Right lobe of liver (tissue), 6 donors: ENCODE results near the gene PCNT. TPM values are rescaled to one million over a fixed set of nuclear protein-coding genes. Genes with fewer than 3 reads are reported as not detected.

Experiments used
- ATAC-seq, 4 donors: fragments of 200-7000 bp; cut with Tn5 transposase; one replicate each; pipeline ENCODE4 v1.9.1; 2020; ENCODE audit warnings: mild to moderate bottlenecking in 4 of 4, moderate library complexity in 4 of 4
- DNase-seq, 3 donors: peaks; one replicate each; pipeline ENCODE4 v3.0.0-alpha.2; 2020
- H3K27ac ChIP-seq, 3 donors: fragments of 200-600 bp; one replicate each; pipeline ENCODE4 v1.8.0; 2022
- H3K27me3 ChIP-seq, 2 donors: fragments of 200-600 bp; one replicate each; pipeline ENCODE4 v1.8.0; 2022
- H3K36me3 ChIP-seq, 4 donors: fragments of 200-600 bp; sonication (generic) in 1 of 4; one replicate each; pipeline versions ENCODE4 v1.5.1 to v1.8.0; 2017 to 2022; ENCODE audit warnings: control low read depth in 1 of 4
- H3K4me1 ChIP-seq, 4 donors: fragments of 200-600 bp; sonication (generic) in 1 of 4; one replicate each; pipeline versions ENCODE4 v1.5.1 to v1.8.0; 2017 to 2022; ENCODE audit warnings: control low read depth in 1 of 4
- H3K4me3 ChIP-seq, 3 donors: fragments of 200-600 bp; one replicate each; pipeline ENCODE4 v1.8.0; 2022
- H3K9me3 ChIP-seq, 4 donors: fragments of 200-600 bp; sonication (generic) in 1 of 4; one replicate each; pipeline versions ENCODE4 v1.5.1 to v1.8.0; 2017 to 2022; ENCODE audit warnings: control low read depth in 1 of 4
- POLR2A ChIP-seq: fragments of 450-650 bp; IDR thresholded peaks from one replicate; pipeline ENCODE4 v1.6.1; 2017; ENCODE audit warnings: antibody characterized with exemption, mild to moderate bottlenecking
- WGBS: methylation state at CpG from one replicate; pipeline ENCODE4 v1.1.6; 2018; ENCODE audit warnings: low coverage, low lambda C conversion rate; ENCODE audit not compliant: insufficient coverage; ENCODE audit errors: missing lambda C conversion rate; 5-methylcytosine and 5-hydroxymethylcytosine counted together
- intact Hi-C, 2 donors: fragments of 100-400 bp; cut with DNase I; formaldehyde crosslinking; loops; one replicate each; pipeline versions ENCODE4 v1.11.2 to v1.14.1; 2022
- total RNA-seq, 6 experiments: library from RNA; depleted of rRNA in 2 of 6; stranded (reverse); fragments of >200 nt in 2 of 6; fragmentation: NEBNext Ultra II Directional in 3 of 6; extraction: Animal tissue kit (Norgen Biotek cat#: 25700) in 3 of 6; gene quantifications; one replicate each; pipeline versions ENCODE4 v1.1.0 to v1.2.4, GENCODE V29; 2016 to 2023
- TF ChIP-seq, protein P1 (sequence below), 4 donors: fragments of 200-600 bp in 3 of 4; fragments of 450-650 bp in 1 of 4; IDR thresholded peaks; one replicate each; pipeline versions ENCODE4 v1.5.1 to v1.8.0; 2016 to 2022; ENCODE audit warnings: antibody characterized with exemption in 4 of 4, mild to moderate bottlenecking in 2 of 4
- donor health status: DM: no; HTN: yes; CAD: no.
- donor health status: DM: no; HTN: no; CAD: no.
- donor health status: DM: no; HTN: no; CAD: no.
- donor health status: DM: no; HTN: yes; CAD: no.
- donor health status: DM: no; HTN: yes; CAD: no.

The PCNT gene
- total RNA-seq, 6 experiments from 2014 or later, result 9.9 to 18.2 (median 14.1) TPM

DNA sequence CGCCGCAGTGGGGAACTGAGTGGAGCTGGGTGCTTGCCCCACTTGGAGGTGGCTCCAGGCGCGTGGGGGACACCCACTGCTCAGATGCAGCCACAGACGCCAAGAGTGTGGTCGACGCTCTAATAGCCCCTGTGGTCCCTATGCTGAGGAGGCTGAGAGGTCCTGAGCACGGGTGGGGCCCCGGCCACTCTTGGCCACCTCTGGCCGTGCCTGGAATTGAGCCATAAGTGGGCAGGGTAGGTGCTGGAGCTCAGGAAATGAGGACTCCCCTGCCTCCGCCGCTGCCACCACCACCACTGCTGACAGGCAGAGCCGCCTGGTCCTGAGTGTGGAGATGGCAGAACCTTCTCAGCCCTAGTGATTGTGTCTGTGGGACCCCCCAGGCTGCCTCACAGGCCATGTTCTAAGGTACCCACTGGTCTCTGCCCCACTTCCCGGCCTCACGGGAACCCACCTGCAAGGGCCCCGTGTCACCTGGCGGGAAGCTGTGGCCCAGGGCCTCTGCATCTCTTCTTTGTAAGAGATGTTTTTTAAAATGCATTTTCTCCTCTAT is 100.2 kb downstream of the PCNT start:
- Histone ChIP-seq H3K36me3 (peaks cover 0 to 17% (median 7%) of the 10 kb centered on the region in 4 donors), H3K27me3 (no peaks in the 10 kb centered on the region), H3K9me3 (no peaks in the 10 kb centered on the region), H3K4me3 (no peak overlapping the region), H3K4me1 (no peaks in the 10 kb centered on the region), H3K27ac (no peak overlapping the region)
- 67% methylated on average over 4 of the region's 17 CpGs for WGBS
- intact Hi-C loops, result no loop called here
- DNase-seq, result peak in 1 of 3 donors; percentile 43
- no peak for TF ChIP-seq POLR2A
- peak in 2 of 4 donors; percentile 18 to 29 for ATAC-seq

- DNase-seq, result peak in 1 of 3 donors; percentile 32
- Histone ChIP-seq H3K9me3 (no peaks in the 10 kb centered on the region), H3K4me3 (no peak overlapping the region), H3K4me1 (no peaks in the 10 kb centered on the region), H3K36me3 (peaks cover 0 to 17% (median 7%) of the 10 kb centered on the region in 4 donors), H3K27ac (no peak overlapping the region), H3K27me3 (no peaks in the 10 kb centered on the region)
- 80% methylated on average over 12 of the region's 14 CpGs for WGBS
- intact Hi-C loops, result no loop called here
- TF ChIP-seq, protein P1, sequence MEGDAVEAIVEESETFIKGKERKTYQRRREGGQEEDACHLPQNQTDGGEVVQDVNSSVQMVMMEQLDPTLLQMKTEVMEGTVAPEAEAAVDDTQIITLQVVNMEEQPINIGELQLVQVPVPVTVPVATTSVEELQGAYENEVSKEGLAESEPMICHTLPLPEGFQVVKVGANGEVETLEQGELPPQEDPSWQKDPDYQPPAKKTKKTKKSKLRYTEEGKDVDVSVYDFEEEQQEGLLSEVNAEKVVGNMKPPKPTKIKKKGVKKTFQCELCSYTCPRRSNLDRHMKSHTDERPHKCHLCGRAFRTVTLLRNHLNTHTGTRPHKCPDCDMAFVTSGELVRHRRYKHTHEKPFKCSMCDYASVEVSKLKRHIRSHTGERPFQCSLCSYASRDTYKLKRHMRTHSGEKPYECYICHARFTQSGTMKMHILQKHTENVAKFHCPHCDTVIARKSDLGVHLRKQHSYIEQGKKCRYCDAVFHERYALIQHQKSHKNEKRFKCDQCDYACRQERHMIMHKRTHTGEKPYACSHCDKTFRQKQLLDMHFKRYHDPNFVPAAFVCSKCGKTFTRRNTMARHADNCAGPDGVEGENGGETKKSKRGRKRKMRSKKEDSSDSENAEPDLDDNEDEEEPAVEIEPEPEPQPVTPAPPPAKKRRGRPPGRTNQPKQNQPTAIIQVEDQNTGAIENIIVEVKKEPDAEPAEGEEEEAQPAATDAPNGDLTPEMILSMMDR (IDR thresholded peaks at IDR 0.05), result no peak
- no peak for TF ChIP-seq POLR2A
- ATAC-seq, result peak in 1 of 4 donors; percentile 41
These were observed 100.7 kb downstream of the PCNT start for GRCh38 chr21:46424621-46425020.

- Histone ChIP-seq H3K36me3 (peaks cover 0 to 20% (median 8%) of the 10 kb centered on the region in 4 donors), H3K9me3 (no peaks in the 10 kb centered on the region), H3K27ac (no peak overlapping the region), H3K27me3 (no peaks in the 10 kb centered on the region), H3K4me3 (no peak overlapping the region), H3K4me1 (no peaks in the 10 kb centered on the region)
- ATAC-seq (peak in 1 of 4 donors; percentile 3), DNase-seq (peak in 1 of 3 donors; percentile 51)
- intact Hi-C loops, result no loop called here
- WGBS, result 90% methylated on average over 2 of the region's 19 CpGs
- no peak for TF ChIP-seq POLR2A
- TF ChIP-seq, protein P1 (IDR thresholded peaks at IDR 0.05), result no peak
These were observed 101.1 kb downstream of the PCNT start for GRCh38 chr21:46425041-46425440.

DNA sequence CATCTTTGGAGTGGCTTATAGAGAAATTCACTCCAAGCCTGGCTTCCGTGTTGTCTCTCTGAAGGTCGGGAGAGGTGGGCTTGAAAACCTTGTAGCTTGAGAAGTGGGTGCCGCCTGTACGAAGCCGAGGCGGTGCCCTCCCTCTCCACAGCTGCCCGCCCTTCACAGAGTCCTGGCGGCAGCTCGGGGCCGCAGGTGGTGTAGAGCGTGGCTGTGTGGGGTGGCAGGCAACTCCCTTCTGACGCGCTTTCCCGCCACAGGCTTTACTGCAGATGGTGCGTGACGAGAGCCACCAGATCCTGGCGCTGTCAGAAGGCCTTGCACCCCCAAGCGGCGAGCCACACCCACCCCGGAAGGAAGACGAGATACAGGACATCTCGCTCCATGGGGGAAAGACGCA is 101.6 kb downstream of the PCNT start:
- intact Hi-C loops, result no loop called here
- Histone ChIP-seq H3K9me3 (no peaks in the 10 kb centered on the region), H3K27ac (no peak overlapping the region), H3K4me3 (no peak overlapping the region), H3K4me1 (no peaks in the 10 kb centered on the region), H3K36me3 (peaks cover 0 to 25% (median 11%) of the 10 kb centered on the region in 4 donors), H3K27me3 (no peaks in the 10 kb centered on the region)
- WGBS, result 90% methylated on average over 6 of the region's 23 CpGs
- ATAC-seq (peak in 1 of 4 donors; percentile 3), DNase-seq (no peak)
- TF ChIP-seq, protein P1 (IDR thresholded peaks at IDR 0.05), result no peak
- no peak for TF ChIP-seq POLR2A

GRCh38 chr21:46426313-46427046 is 102.5 kb downstream of the PCNT start:
- H3K36me3 ChIP-seq, result peaks cover 0 to 28% (median 11%) of the 10 kb centered on the region in 4 donors
- 100% methylated on average over 3 of the region's 22 CpGs for WGBS
- ATAC-seq, result peak in 1 of 4 donors; percentile 7

More at GRCh38 chr21:46426313-46427046, 102.5 kb downstream of the PCNT start:
- H3K27me3 ChIP-seq, result no peaks in the 10 kb centered on the region
- no peaks in the 10 kb centered on the region for H3K4me1 ChIP-seq
- intact Hi-C loops, result no loop called here
- H3K9me3 ChIP-seq, result no peaks in the 10 kb centered on the region
- peak in 1 of 3 donors; percentile 43 for DNase-seq
- TF ChIP-seq, protein P1 (IDR thresholded peaks at IDR 0.05), result no peak
- TF ChIP-seq POLR2A, result no peak
- H3K4me3 ChIP-seq, result no peak overlapping the region
- H3K27ac ChIP-seq, result no peak overlapping the region
